ENCODE results near the gene PTPN3.
"Not testable (repeated sequence)": the region's sequence is repeated elsewhere in the genome, so short reads cannot be mapped to it uniquely, and the experiment has no call there.

The PTPN3 gene

GRCh38 chr9:109349421-109349846 lies 148.7 kb downstream of the PTPN3 start:
- no peak for TF ChIP-seq CTCF (IDR thresholded peaks at IDR 0.05; ENCODE audit: low read depth, low read length, missing control alignments)
- DNase-seq (ENCODE audit: low read depth), result no peak
- no peak overlapping the region for H3K4me3 ChIP-seq (ENCODE audit: low read depth, low read length)

GRCh38 chr9:109346904-109347303 lies 151.2 kb downstream of the PTPN3 start:
- TF ChIP-seq CTCF (IDR thresholded peaks at IDR 0.05; ENCODE audit: low read depth, low read length, missing control alignments), result no peak
- no peak overlapping the region for H3K4me3 ChIP-seq (ENCODE audit: low read depth, low read length)
- no peak for DNase-seq (ENCODE audit: low read depth)

- no peak overlapping the region for H3K4me3 ChIP-seq (ENCODE audit: low read depth, low read length)
- no peak for DNase-seq (ENCODE audit: low read depth)
- no peak for TF ChIP-seq CTCF (IDR thresholded peaks at IDR 0.05; ENCODE audit: low read depth, low read length, missing control alignments)
These were observed 153.2 kb downstream of the PTPN3 start for GRCh38 chr9:109344866-109345265.

- DNase-seq (ENCODE audit: low read depth), result no peak
- no peak overlapping the region for H3K4me3 ChIP-seq (ENCODE audit: low read depth, low read length)
- no peak for TF ChIP-seq CTCF (IDR thresholded peaks at IDR 0.05; ENCODE audit: low read depth, low read length, missing control alignments)
These were observed 155.2 kb downstream of the PTPN3 start for GRCh38 chr9:109342878-109343277.

- DNase-seq (ENCODE audit: low read depth), result no peak
- no peak for TF ChIP-seq CTCF (IDR thresholded peaks at IDR 0.05; ENCODE audit: low read depth, low read length, missing control alignments)
- no peak overlapping the region for H3K4me3 ChIP-seq (ENCODE audit: low read depth, low read length)
These were observed 156.5 kb downstream of the PTPN3 start for GRCh38 chr9:109341561-109341960.

- not testable (repeated sequence) for DNase-seq (ENCODE audit: low read depth); H3K4me3 ChIP-seq (ENCODE audit: low read depth, low read length)
These were observed 157.1 kb downstream of the PTPN3 start for GRCh38 chr9:109340979-109341378.

- no peak overlapping the region for H3K4me3 ChIP-seq (ENCODE audit: low read depth, low read length)
- no peak for DNase-seq (ENCODE audit: low read depth)
- TF ChIP-seq CTCF (IDR thresholded peaks at IDR 0.05; ENCODE audit: low read depth, low read length, missing control alignments), result no peak
These were observed 161.7 kb downstream of the PTPN3 start for GRCh38 chr9:109336409-109336808.

GRCh38 chr9:109335929-109336328 lies 162.2 kb downstream of the PTPN3 start:
- no peak overlapping the region for H3K4me3 ChIP-seq (ENCODE audit: low read depth, low read length)
- no peak for TF ChIP-seq CTCF (IDR thresholded peaks at IDR 0.05; ENCODE audit: low read depth, low read length, missing control alignments)
- DNase-seq (ENCODE audit: low read depth), result no peak

Data from GM12864 (cell line).